SK-N-SH (cell line): ENCODE results near the gene GRM8. TPM values are rescaled to one million over a fixed set of nuclear protein-coding genes. Genes with fewer than 3 reads are reported as not detected.

ENCODE experiments used
- CTCF ChIA-PET: fragments of 300-600, 350-600 bp; formaldehyde crosslinking; extraction: SDS; loops from one replicate; lab custom pipeline; 2021; lab: Yijun Ruan, JAX
- POLR2A ChIA-PET: fragments of 350-600 bp; sonication (Branson Sonifier 250); formaldehyde crosslinking; extraction: SDS; loops from one replicate; lab custom pipeline; 2020; ENCODE audit warnings: antibody characterized with exemption, inconsistent platforms; lab: Yijun Ruan, JAX
- DNase-seq: peaks from one replicate; pipeline ENCODE4 v3.0.0; 2012
- H2AFZ ChIP-seq: fragments of 200-600 bp; sonication (generic); 2 replicates; pipeline ENCODE4 v1.8.1; 2016; ENCODE audit warnings: antibody characterized with exemption, mild to moderate bottlenecking, low read depth
- H3F3A ChIP-seq: fragments of 200-600 bp; sonication (generic); replicated peaks from 2 replicates; pipeline ENCODE3; 2016; ENCODE audit warnings: antibody characterized with exemption, mild to moderate bottlenecking; ENCODE audit not compliant: insufficient read depth
- H3K27ac ChIP-seq, 2 experiments: fragments of 200-500 bp in 1 of 2; fragments of 200-600 bp in 1 of 2; sonication (Bioruptor generic) in 1 of 2; sonication (generic), shearing (Covaris generic) in 1 of 2; 2 replicates each; pipeline versions ENCODE4 v1.5.1 to v1.6.1; 2014 to 2016; ENCODE audit warnings: low read depth in 2 of 2, inconsistent platforms in 1 of 2, low read length in 1 of 2, mild to moderate bottlenecking in 1 of 2, mixed read lengths in 1 of 2
- H3K27me3 ChIP-seq: fragments of 200-600 bp; sonication (generic), shearing (Covaris generic); 2 replicates; pipeline ENCODE4 v1.6.1; 2016; ENCODE audit warnings: mixed run types; ENCODE audit not compliant: insufficient read depth
- H3K36me3 ChIP-seq, 2 experiments: fragments of 200-500 bp in 1 of 2; fragments of 200-600 bp in 1 of 2; sonication (Bioruptor generic) in 1 of 2; sonication (generic) in 1 of 2; replicated peaks in 1 of 2; 2 replicates each; pipeline versions ENCODE3 to v1.5.1; 2014 to 2016; ENCODE audit warnings: low read length in 1 of 2, mild to moderate bottlenecking in 1 of 2; ENCODE audit not compliant: insufficient read depth in 2 of 2, control insufficient read depth in 1 of 2
- H3K4me1 ChIP-seq, 2 experiments: fragments of 200-500 bp in 1 of 2; fragments of 200-600 bp in 1 of 2; sonication (Bioruptor generic) in 1 of 2; sonication (generic), shearing (Covaris generic) in 1 of 2; 2 replicates each; pipeline versions ENCODE4 v1.5.1 to v1.6.1; 2014 to 2016; ENCODE audit warnings: low read depth in 1 of 2, low read length in 1 of 2, mixed run types in 1 of 2; ENCODE audit not compliant: insufficient read depth in 2 of 2, control insufficient read depth in 1 of 2
- H3K4me2 ChIP-seq: fragments of 200-600 bp; sonication (generic), shearing (Covaris generic); 2 replicates; pipeline ENCODE4 v1.6.1; 2017; ENCODE audit warnings: mixed run types
- H3K4me3 ChIP-seq, 2 experiments: fragments of 200-500 bp in 1 of 2; fragments of 200-600 bp in 1 of 2; sonication (Bioruptor generic) in 1 of 2; sonication (generic), shearing (Covaris generic) in 1 of 2; 2 replicates each; pipeline versions ENCODE4 v1.5.1 to v1.8.1; 2014 to 2016; ENCODE audit warnings: low read depth in 2 of 2, inconsistent platforms in 1 of 2, low read length in 1 of 2, mild to moderate bottlenecking in 1 of 2, mixed read lengths in 1 of 2, moderate library complexity in 1 of 2
- H3K79me2 ChIP-seq: fragments of 200-600 bp; sonication (generic); 2 replicates; pipeline ENCODE4 v1.8.1; 2017; ENCODE audit warnings: mild to moderate bottlenecking; ENCODE audit not compliant: insufficient read depth
- H3K9ac ChIP-seq: fragments of 200-600 bp; sonication (generic); 2 replicates; pipeline ENCODE4 v1.6.1; 2017; ENCODE audit warnings: mixed run types
- H3K9me2 ChIP-seq: fragments of 200-600 bp; sonication (generic); 2 replicates; pipeline ENCODE4 v1.6.1; 2017; ENCODE audit warnings: mixed run types
- H3K9me3 ChIP-seq: fragments of 200-600 bp; sonication (generic); 2 replicates; pipeline ENCODE4 v1.6.1; 2017; ENCODE audit warnings: mixed run types, mild to moderate bottlenecking, moderate library complexity
- H4K20me1 ChIP-seq: fragments of 200-600 bp; sonication (generic); 2 replicates; pipeline ENCODE4 v1.6.1; 2017; ENCODE audit warnings: mild to moderate bottlenecking, mixed run types; ENCODE audit not compliant: insufficient read depth
- CTCF ChIP-seq: fragments of 200-600 bp; sonication (generic); IDR thresholded peaks from 2 replicates; pipeline ENCODE4 v1.6.1; 2017; ENCODE audit warnings: antibody characterized with exemption, mild to moderate bottlenecking, moderate library complexity
- FOSL2 ChIP-seq: IDR thresholded peaks from 2 replicates; pipeline ENCODE4 v1.4.0; 2012; ENCODE audit warnings: low read depth, mild to moderate bottlenecking, moderate library complexity, borderline replicate concordance
- GABPA ChIP-seq: IDR thresholded peaks from 2 replicates; pipeline ENCODE4 v1.4.0; 2012; ENCODE audit warnings: low read depth, mild to moderate bottlenecking
- IRF3 ChIP-seq: fragments of 150-350 bp; IDR thresholded peaks from 2 replicates; pipeline ENCODE4 v1.6.1; 2016; ENCODE audit warnings: mild to moderate bottlenecking, low read depth, low read length
- JUND ChIP-seq: IDR thresholded peaks from 2 replicates; pipeline ENCODE4 v1.4.0; 2012
- NRF1 ChIP-seq: IDR thresholded peaks from 2 replicates; pipeline ENCODE4 v1.6.1; 2012; ENCODE audit warnings: low read depth, mild to moderate bottlenecking, low read length
- RCOR1 ChIP-seq: fragments of 150-350 bp; IDR thresholded peaks from 2 replicates; pipeline ENCODE4 v1.6.1; 2017; ENCODE audit warnings: antibody characterized with exemption, low read length
- RFX5 ChIP-seq: IDR thresholded peaks from 2 replicates; pipeline ENCODE4 v1.6.1; 2012; ENCODE audit warnings: mild to moderate bottlenecking, improper control_type of control experiment, low read length
- TAF1 ChIP-seq: IDR thresholded peaks from 2 replicates; pipeline ENCODE4 v1.6.1; 2012; ENCODE audit warnings: low read depth, mild to moderate bottlenecking, low read length, moderate library complexity, borderline replicate concordance
- TEAD4 ChIP-seq: IDR thresholded peaks from 2 replicates; pipeline ENCODE4 v1.4.0; 2012; ENCODE audit warnings: mild to moderate bottlenecking, borderline replicate concordance; ENCODE audit not compliant: insufficient read depth
- USF1 ChIP-seq: IDR thresholded peaks from 2 replicates; pipeline ENCODE4 v1.4.0; 2012; ENCODE audit warnings: low read depth, borderline replicate concordance
- WGBS: methylation state at CpG from one replicate; pipeline ENCODE4 v1.1.6; 2017; ENCODE audit warnings: low lambda C conversion rate; 5-methylcytosine and 5-hydroxymethylcytosine counted together
- polyA plus RNA-seq, 3 experiments: library from polyadenylated mRNA; depleted of rRNA; stranded (reverse); fragments of >200 nt; gene quantifications; 2 replicates each; pipeline ENCODE4 v1.2.3, GENCODE V29; 2012
- TF ChIP-seq, protein P1 (sequence below): IDR thresholded peaks from 2 replicates; pipeline ENCODE4 v1.6.1; 2012; ENCODE audit warnings: mild to moderate bottlenecking, low read depth, low read length, moderate library complexity

GRM8 gene
- polyA plus RNA-seq, 1 of the 3 experiments (the other 2 are of a cell fraction) = 0.10 TPM

DNA sequence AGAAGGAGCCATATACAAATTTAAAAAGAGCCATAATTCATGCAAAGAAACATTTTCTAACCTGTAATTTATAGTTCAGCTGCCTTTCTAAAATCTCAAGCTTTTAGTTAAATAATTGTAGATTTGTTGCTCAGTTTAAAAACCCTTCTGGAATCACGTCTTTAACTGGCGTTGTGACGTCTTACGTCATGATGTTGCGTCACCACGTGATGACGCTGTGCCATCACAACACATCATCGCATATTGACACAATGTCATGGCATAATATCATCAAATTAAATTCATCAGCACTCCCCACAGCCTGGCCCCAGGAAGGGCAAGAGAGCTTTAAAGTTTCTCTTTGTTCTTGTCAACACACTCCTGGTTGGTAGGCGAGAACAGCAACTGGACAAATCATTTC lies 194.8 kb downstream of the GRM8 start:
- Histone ChIP-seq H3K9ac (no peak overlapping the region), H3K4me3 (no peak overlapping the region), H3K27me3 (no peaks in the 10 kb centered on the region), H4K20me1 (no peaks in the 10 kb centered on the region), H3K9me3 (no peaks in the 10 kb centered on the region), H3K4me2 (no peak overlapping the region), H3F3A (no peaks in the 10 kb centered on the region), H3K4me1 (no peaks in the 10 kb centered on the region), H3K27ac (no peak overlapping the region)
- POLR2A ChIA-PET = no interaction called here
- DNase-seq = no peak
- no peak for TF ChIP-seq NRF1
- no peak for TF ChIP-seq TAF1
- TF ChIP-seq JUND = no peak
- TF ChIP-seq IRF3 = no peak
- no peak for TF ChIP-seq TEAD4
- TF ChIP-seq USF1 = no peak
- no peak for TF ChIP-seq CTCF
- TF ChIP-seq, protein P1, sequence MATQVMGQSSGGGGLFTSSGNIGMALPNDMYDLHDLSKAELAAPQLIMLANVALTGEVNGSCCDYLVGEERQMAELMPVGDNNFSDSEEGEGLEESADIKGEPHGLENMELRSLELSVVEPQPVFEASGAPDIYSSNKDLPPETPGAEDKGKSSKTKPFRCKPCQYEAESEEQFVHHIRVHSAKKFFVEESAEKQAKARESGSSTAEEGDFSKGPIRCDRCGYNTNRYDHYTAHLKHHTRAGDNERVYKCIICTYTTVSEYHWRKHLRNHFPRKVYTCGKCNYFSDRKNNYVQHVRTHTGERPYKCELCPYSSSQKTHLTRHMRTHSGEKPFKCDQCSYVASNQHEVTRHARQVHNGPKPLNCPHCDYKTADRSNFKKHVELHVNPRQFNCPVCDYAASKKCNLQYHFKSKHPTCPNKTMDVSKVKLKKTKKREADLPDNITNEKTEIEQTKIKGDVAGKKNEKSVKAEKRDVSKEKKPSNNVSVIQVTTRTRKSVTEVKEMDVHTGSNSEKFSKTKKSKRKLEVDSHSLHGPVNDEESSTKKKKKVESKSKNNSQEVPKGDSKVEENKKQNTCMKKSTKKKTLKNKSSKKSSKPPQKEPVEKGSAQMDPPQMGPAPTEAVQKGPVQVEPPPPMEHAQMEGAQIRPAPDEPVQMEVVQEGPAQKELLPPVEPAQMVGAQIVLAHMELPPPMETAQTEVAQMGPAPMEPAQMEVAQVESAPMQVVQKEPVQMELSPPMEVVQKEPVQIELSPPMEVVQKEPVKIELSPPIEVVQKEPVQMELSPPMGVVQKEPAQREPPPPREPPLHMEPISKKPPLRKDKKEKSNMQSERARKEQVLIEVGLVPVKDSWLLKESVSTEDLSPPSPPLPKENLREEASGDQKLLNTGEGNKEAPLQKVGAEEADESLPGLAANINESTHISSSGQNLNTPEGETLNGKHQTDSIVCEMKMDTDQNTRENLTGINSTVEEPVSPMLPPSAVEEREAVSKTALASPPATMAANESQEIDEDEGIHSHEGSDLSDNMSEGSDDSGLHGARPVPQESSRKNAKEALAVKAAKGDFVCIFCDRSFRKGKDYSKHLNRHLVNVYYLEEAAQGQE = no peak
- no peak for TF ChIP-seq FOSL2
- no peak for TF ChIP-seq GABPA
- no peak for TF ChIP-seq RFX5
- TF ChIP-seq RCOR1 = no peak
- TF ChIP-seq, all 33 proteins: peak for 0
- WGBS = 58% methylated on average over 9 of the region's 9 CpGs
- no peaks in the 10 kb centered on the region for H3K79me2 ChIP-seq
- no peaks in the 10 kb centered on the region for H3K9me2 ChIP-seq
- CTCF ChIA-PET = interaction anchor here (0.7 to 0.8 kb wide), 2 partner anchors 14 to 50 kb away, joined by 3 to 4 read pairs; no protein-coding TSS in a partner anchor
- H2AFZ ChIP-seq = no peak overlapping the region
- no peaks in the 10 kb centered on the region for H3K36me3 ChIP-seq
